ENCODE measurements around the gene HOXD10. TPM values are rescaled to one million over a fixed set of nuclear protein-coding genes. Genes with fewer than 3 reads are reported as not detected.
A peak's percentile ranks its signal among the peaks of the same experiment; 100 is the strongest.

Gene HOXD10
- total and polyA plus RNA-seq, 9 of the 15 experiments (the other 6 are each of a cell fraction or from before 2014, with no cell fraction given) = not detected

DNA sequence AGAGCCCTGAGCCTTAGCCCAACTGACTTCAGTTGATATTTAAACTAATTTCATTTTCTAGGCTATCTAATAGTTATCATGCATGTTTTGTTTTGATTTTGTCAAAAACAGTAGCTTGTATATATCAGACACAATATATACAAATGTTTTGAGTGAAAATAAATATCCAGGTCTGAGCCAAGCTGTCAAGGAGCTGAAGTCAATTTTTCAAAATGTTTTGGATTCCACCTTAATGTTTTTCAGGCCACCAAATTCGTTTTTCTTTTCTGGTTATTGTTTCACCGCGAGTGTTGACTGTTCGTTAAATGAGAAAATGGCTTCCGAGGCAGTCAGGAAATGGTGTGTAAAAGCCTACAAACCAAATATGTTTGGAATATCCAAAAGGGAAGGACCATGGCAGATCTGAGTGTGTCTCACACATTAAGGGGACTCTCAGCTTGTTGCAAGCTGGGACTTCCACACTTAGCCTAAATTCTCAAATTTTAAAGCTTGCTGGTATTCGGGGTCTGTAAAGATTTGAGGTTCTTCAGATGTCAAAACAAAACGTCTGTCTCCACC is 14.2 kb upstream of the HOXD10 start:
- Histone ChIP-seq H3K9ac (ENCODE audit: insufficient read depth in 1 of 2, low read depth in 2 of 2, low read length in 2 of 2) (no peak overlapping the region), H3K27me3 (ENCODE audit: control insufficient read depth in 2 of 2, insufficient read depth in 2 of 2, low read length in 2 of 2) (peaks cover 63 to 82% of the 10 kb centered on the region in 2 experiments), H3K27ac (ENCODE audit: extremely low read depth, low read depth, low read length) (no peak overlapping the region), H3K4me1 (replicated peaks in 1 of 2; ENCODE audit: control insufficient read depth in 2 of 2, insufficient read depth in 2 of 2, low read length in 2 of 2) (peaks cover 0 to 26% of the 10 kb centered on the region in 2 experiments; a peak in 2 of 5 replicates), H3K4me2 (ENCODE audit: insufficient read depth, low read length) (no peak overlapping the region), H2AFZ (ENCODE audit: low read depth, low read length) (no peak overlapping the region), H3K36me3 (ENCODE audit: control insufficient read depth, insufficient read depth, low read length) (no peaks in the 10 kb centered on the region), H4K20me1 (replicated peaks; ENCODE audit: control insufficient read depth, insufficient read depth, low read length) (peaks cover 16% of the 10 kb centered on the region; the same call in 1 of the 2 replicates), H3K4me3 (no peak overlapping the region), H3K9me1 (ENCODE audit: control insufficient read depth, insufficient read depth, low read length) (no peaks in the 10 kb centered on the region), H3K9me3 (replicated peaks; ENCODE audit: control insufficient read depth, insufficient read depth, low read depth, low read length) (no peaks in the 10 kb centered on the region), H3K79me2 (ENCODE audit: control insufficient read depth, insufficient read depth, low read length) (no peaks in the 10 kb centered on the region)
- ChIA-PET CTCF (ENCODE audit: low intra/inter-chr PET ratio) (no interaction called here), POLR2A (interaction anchor here (0.7 kb wide), 1 partner anchor 11 kb away, joined by 3 read pairs; no protein-coding TSS in a partner anchor)
- WGBS (ENCODE audit: insufficient coverage, low coverage, missing lambda C conversion rate) = 0% methylated on average over 7 of the region's 7 CpGs
- no peak for ATAC-seq
- peak; percentile 15 for FAIRE-seq
- no TSS peak for BruUV-seq (replicated peaks)
- intact Hi-C loops (cut with micrococcal nuclease) (no loop called here), in situ Hi-C loops (cut with MboI) (no loop called here)
- no peak for TF ChIP-seq ZNF324 (CRISPR knock-in tag; IDR thresholded peaks at IDR 0.05)
- TF ChIP-seq NR2C1 (IDR thresholded peaks at IDR 0.05) = no peak
- TF ChIP-seq NR2C1 (tag; IDR thresholded peaks at IDR 0.05) = no peak
- no peak for TF ChIP-seq ZNF384 (IDR thresholded peaks at IDR 0.05; ENCODE audit: low read depth, low read length)
- no peak for TF ChIP-seq LEF1 (IDR thresholded peaks at IDR 0.05)
- TF ChIP-seq ZSCAN32 (CRISPR knock-in tag; IDR thresholded peaks at IDR 0.05) = no peak
- no peak for TF ChIP-seq SMAD4 (CRISPR knock-in tag; conservative IDR thresholded peaks at IDR 0.05)
- no peak for DNase-seq (ENCODE audit: extremely low read depth in 1 of 4, low spot score in 3 of 4)

DNA sequence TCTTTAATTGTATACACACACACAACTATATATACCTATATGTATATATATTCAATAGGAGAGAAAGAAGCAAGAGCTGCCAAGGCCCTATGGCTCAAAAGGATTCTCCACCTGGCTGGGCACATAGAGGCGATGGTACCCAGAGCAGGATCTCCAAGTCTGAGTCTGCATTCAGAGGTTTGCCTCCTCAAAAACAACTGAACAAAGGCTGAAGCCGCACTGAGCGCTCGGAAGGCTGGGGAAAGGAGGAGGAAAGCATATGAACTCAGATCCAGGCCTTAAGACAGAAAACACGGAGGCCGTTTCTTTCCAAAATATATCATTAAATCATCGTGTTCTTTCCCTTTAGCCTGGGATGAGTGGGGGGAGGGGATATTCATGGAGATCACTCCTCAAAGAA is 13.4 kb upstream of the HOXD10 start:
- H2AFZ ChIP-seq (ENCODE audit: low read depth, low read length) = no peak overlapping the region
- no peaks in the 10 kb centered on the region for H3K79me2 ChIP-seq (ENCODE audit: control insufficient read depth, insufficient read depth, low read length)
- DNase-seq (ENCODE audit: extremely low read depth in 1 of 4, low spot score in 3 of 4) (no peak), ATAC-seq (no peak), FAIRE-seq (no peak)
- WGBS (ENCODE audit: insufficient coverage, low coverage, missing lambda C conversion rate) = 4% methylated on average over 7 of the region's 7 CpGs
- ChIA-PET POLR2A (interaction anchor here (0.7 kb wide), 2 partner anchors 11 to 414 kb away, joined by 3 to 5 read pairs; no protein-coding TSS in a partner anchor), CTCF (ENCODE audit: low intra/inter-chr PET ratio) (no interaction called here)
- peaks cover 16% of the 10 kb centered on the region; the same call in 1 of the 2 replicates for H4K20me1 ChIP-seq (replicated peaks; ENCODE audit: control insufficient read depth, insufficient read depth, low read length)
- H3K9ac ChIP-seq (ENCODE audit: insufficient read depth in 1 of 2, low read depth in 2 of 2, low read length in 2 of 2) = no peak overlapping the region
- H3K4me2 ChIP-seq (ENCODE audit: insufficient read depth, low read length) = no peak overlapping the region
- no peaks in the 10 kb centered on the region for H3K9me1 ChIP-seq (ENCODE audit: control insufficient read depth, insufficient read depth, low read length)
- H3K27ac ChIP-seq (ENCODE audit: extremely low read depth, low read depth, low read length) = no peak overlapping the region
- H3K4me1 ChIP-seq (replicated peaks in 1 of 2; ENCODE audit: control insufficient read depth in 2 of 2, insufficient read depth in 2 of 2, low read length in 2 of 2) = peaks cover 0 to 21% of the 10 kb centered on the region in 2 experiments; a peak in 1 of 5 replicates
- BruUV-seq (replicated peaks) = no TSS peak
- TF ChIP-seq GTF2B (IDR thresholded peaks at IDR 0.05; ENCODE audit: extremely low read depth, insufficient read length) (no peak), ZFPM2 (CRISPR knock-in tag; IDR thresholded peaks at IDR 0.05) (no peak), ZNF133 (CRISPR knock-in tag; IDR thresholded peaks at IDR 0.05) (no peak), NONO (IDR thresholded peaks at IDR 0.05; ENCODE audit: low read depth in 2 of 2, low read length in 1 of 2) (no peak), TFAM (CRISPR knock-in tag; conservative IDR thresholded peaks at IDR 0.05) (no peak), ZNF140 (CRISPR knock-in tag; IDR thresholded peaks at IDR 0.05) (no peak), PTRF (tag; IDR thresholded peaks at IDR 0.05) (no peak)
- intact Hi-C loops (cut with micrococcal nuclease) (no loop called here), in situ Hi-C loops (cut with MboI) (no loop called here)
- no peak overlapping the region for H3K4me3 ChIP-seq
- no peaks in the 10 kb centered on the region for H3K36me3 ChIP-seq (ENCODE audit: control insufficient read depth, insufficient read depth, low read length)
- no peaks in the 10 kb centered on the region for H3K9me3 ChIP-seq (replicated peaks; ENCODE audit: control insufficient read depth, insufficient read depth, low read depth, low read length)
- H3K27me3 ChIP-seq (ENCODE audit: control insufficient read depth in 2 of 2, insufficient read depth in 2 of 2, low read length in 2 of 2) = peaks cover 58 to 74% of the 10 kb centered on the region in 2 experiments
